Measurements from ENCODE around the gene LMCD1.

Gene LMCD1

DNA sequence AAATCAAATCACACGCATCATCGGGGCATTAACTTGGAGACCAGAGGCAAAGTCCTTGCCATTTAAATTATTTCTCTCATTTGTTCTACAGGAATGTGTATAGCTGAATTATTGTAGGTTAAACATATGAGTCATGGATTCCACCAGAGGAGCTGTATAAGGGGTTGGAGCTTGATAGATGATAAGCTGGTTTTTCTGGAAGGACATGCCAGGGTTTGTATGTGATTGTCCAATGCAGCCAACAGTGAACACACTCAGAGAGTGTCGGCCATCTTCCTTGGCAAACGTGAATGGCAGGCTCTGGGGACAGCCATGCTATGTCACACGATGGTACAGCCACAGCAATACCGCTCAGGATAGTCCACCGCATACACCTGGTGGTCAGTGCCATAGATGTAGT is 117.9 kb downstream of the LMCD1 start:
- DNase-seq (ENCODE audit: low read depth in 2 of 2), result no peak

GRCh38 chr3:8621141-8621540 is 119.5 kb downstream of the LMCD1 start:
- no peak for DNase-seq (ENCODE audit: low read depth in 2 of 2)

- DNase-seq (ENCODE audit: low read depth in 2 of 2), result no peak
Observed at GRCh38 chr3:8621872-8622271, 120.2 kb downstream of the LMCD1 start.

GRCh38 chr3:8622873-8623691 is 121.5 kb downstream of the LMCD1 start:
- DNase-seq (ENCODE audit: low read depth in 2 of 2), result peak in 1 of 2 donors; percentile 18

DNA sequence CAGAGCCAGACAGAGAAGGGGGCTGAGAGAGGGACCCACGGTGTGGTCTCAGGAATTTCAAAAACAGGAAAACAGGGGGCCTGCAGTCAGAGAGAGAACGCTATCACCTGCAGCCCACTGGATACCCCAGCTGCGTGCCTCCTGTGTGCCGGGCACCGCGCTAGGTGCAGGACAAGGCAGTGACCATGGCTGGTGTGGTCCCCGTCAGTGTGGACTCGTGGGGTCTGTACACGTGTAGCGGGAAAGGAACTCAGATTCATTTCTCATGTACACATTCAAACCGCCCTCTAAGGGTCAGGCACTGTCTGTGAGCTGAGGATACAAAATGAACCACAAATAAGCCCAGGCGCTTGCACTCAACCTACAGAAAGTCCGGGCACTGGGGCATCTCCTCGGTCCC is 122.1 kb downstream of the LMCD1 start:
- DNase-seq (ENCODE audit: low read depth in 2 of 2), result no peak

Data from stimulated activated CD4-positive, alpha-beta T cell treated with anti-CD3 and anti-CD28 coated beads, Interleukin-1b, Interleukin-23, amount 100 ng/mL, for 4 hours (primary cell).